HG02759 (cell line): ENCODE results near the gene UVSSA.
"Not testable (repeated sequence)": the region's sequence is repeated elsewhere in the genome, so short reads cannot be mapped to it uniquely, and the experiment has no call there.

Experiments
- ATAC-seq: cut with Tn5 transposase; IDR thresholded peaks from one replicate; pipeline ENCODE4 v1.9.1; 2021; ENCODE audit warnings: mild to moderate bottlenecking, moderate library complexity; ENCODE audit not compliant: unreplicated experiment

The UVSSA gene

GRCh38 chr4:1316537-1317168, 30.4 kb upstream of the UVSSA start:
- no peak for ATAC-seq

- ATAC-seq: no peak
These were observed 29.6 kb upstream of the UVSSA start for GRCh38 chr4:1317177-1318045.

- ATAC-seq: no peak
These were observed 29.0 kb upstream of the UVSSA start for GRCh38 chr4:1318046-1318375.

- no peak for ATAC-seq
These were observed 28.4 kb upstream of the UVSSA start for GRCh38 chr4:1318488-1319213.

- ATAC-seq: no peak
These were observed 25.5 kb upstream of the UVSSA start for GRCh38 chr4:1321486-1321885.

- ATAC-seq: no peak
These were observed 24.9 kb upstream of the UVSSA start for GRCh38 chr4:1321946-1322650.

- no peak for ATAC-seq
These were observed 23.8 kb upstream of the UVSSA start for GRCh38 chr4:1323280-1323634.

GRCh38 chr4:1323635-1324442, 23.2 kb upstream of the UVSSA start:
- ATAC-seq: no peak

- ATAC-seq: not testable (repeated sequence)
These were observed 22.4 kb upstream of the UVSSA start for GRCh38 chr4:1324443-1325175.

- no peak for ATAC-seq
These were observed 21.9 kb upstream of the UVSSA start for GRCh38 chr4:1325176-1325480.

- ATAC-seq: no peak
These were observed 21.1 kb upstream of the UVSSA start for GRCh38 chr4:1325681-1326635.

GRCh38 chr4:1326751-1327525, 20.1 kb upstream of the UVSSA start:
- no peak for ATAC-seq

GRCh38 chr4:1327526-1328266, 19.3 kb upstream of the UVSSA start:
- ATAC-seq: no peak

- ATAC-seq: no peak
These were observed 18.5 kb upstream of the UVSSA start for GRCh38 chr4:1328267-1329155.

- no peak for ATAC-seq
These were observed 17.3 kb upstream of the UVSSA start for GRCh38 chr4:1329408-1330371.
